ENCODE results near the gene RBM19. TPM values are rescaled to one million over a fixed set of nuclear protein-coding genes. Genes with fewer than 3 reads are reported as not detected.

Gene RBM19
- total and polyA plus RNA-seq, 2 donors (not counting 1 experiment from before 2014, with no cell fraction given) = 10.5 to 16.5 TPM

DNA sequence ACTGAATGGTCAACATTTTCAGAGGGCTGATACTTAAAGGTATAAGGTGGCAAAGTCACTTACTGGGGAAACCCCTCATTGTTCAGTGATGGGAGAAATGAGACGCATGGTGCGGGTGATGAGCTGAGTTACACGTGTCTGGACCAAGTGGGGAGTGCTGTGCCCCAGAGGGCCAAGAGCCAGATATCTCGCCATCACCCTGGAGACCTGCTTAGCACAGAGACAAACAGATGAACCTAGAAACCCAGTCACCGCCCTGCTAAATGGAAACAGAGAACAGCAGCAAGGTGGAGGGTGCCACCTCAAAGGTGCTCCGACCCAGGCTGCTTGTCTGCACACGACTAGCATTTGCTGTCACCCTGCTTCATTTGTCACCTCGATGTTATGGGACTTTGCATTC, 92.4 kb downstream of the RBM19 start:
- H3K27ac ChIP-seq (ENCODE audit: insufficient read depth, low read length) = no peak overlapping the region
- TF ChIP-seq EZH2 (IDR thresholded peaks at IDR 0.05; ENCODE audit: low read length, missing control alignments) (no peak), CTCF (conservative IDR thresholded peaks at IDR 0.05 in 1 of 2, IDR thresholded peaks at IDR 0.05 in 1 of 2; ENCODE audit: low read depth in 1 of 2, low read length in 2 of 2) (no peak)
- H3K9me3 ChIP-seq (ENCODE audit: control insufficient read depth, insufficient read depth, low read depth, low read length) = no peaks in the 10 kb centered on the region
- H3K36me3 ChIP-seq (ENCODE audit: control insufficient read depth, insufficient read depth, low read length) = no peaks in the 10 kb centered on the region
- DNase-seq (ENCODE audit: low read depth in 2 of 2) = no peak
- no peaks in the 10 kb centered on the region for H3K27me3 ChIP-seq (ENCODE audit: control insufficient read depth, insufficient read depth, low read length)
- no peak overlapping the region for H3K4me3 ChIP-seq (replicated peaks in 1 of 4; ENCODE audit: control extremely low read depth in 1 of 4, insufficient read depth in 1 of 4, low read depth in 3 of 4, low read length in 4 of 4)
- no peaks in the 10 kb centered on the region for H4K20me1 ChIP-seq (ENCODE audit: control insufficient read depth, extremely low read depth, insufficient read depth, low read length)
- no peaks in the 10 kb centered on the region for H3K4me1 ChIP-seq (ENCODE audit: control insufficient read depth, extremely low read depth, insufficient read depth, low read length)
- no peaks in the 10 kb centered on the region for H3K79me2 ChIP-seq (ENCODE audit: control insufficient read depth, insufficient read depth, low read length)
- no peak overlapping the region for H3K9ac ChIP-seq (ENCODE audit: insufficient read depth, low read length)
- no peak overlapping the region for H2AFZ ChIP-seq (ENCODE audit: low read length)
- no peak overlapping the region for H3K4me2 ChIP-seq (ENCODE audit: extremely low read depth, insufficient read depth, low read length)

GRCh38 chr12:113870890-113871289, 95.2 kb downstream of the RBM19 start:
- H4K20me1 ChIP-seq (ENCODE audit: control insufficient read depth, extremely low read depth, insufficient read depth, low read length) = no peaks in the 10 kb centered on the region
- no peaks in the 10 kb centered on the region for H3K36me3 ChIP-seq (ENCODE audit: control insufficient read depth, insufficient read depth, low read length)
- H3K9ac ChIP-seq (ENCODE audit: insufficient read depth, low read length) = no peak overlapping the region
- DNase-seq (ENCODE audit: low read depth in 2 of 2) = no peak
- no peak overlapping the region for H2AFZ ChIP-seq (ENCODE audit: low read length)
- H3K79me2 ChIP-seq (ENCODE audit: control insufficient read depth, insufficient read depth, low read length) = no peaks in the 10 kb centered on the region
- H3K4me2 ChIP-seq (ENCODE audit: extremely low read depth, insufficient read depth, low read length) = no peak overlapping the region
- no peaks in the 10 kb centered on the region for H3K4me1 ChIP-seq (ENCODE audit: control insufficient read depth, extremely low read depth, insufficient read depth, low read length)
- H3K27ac ChIP-seq (ENCODE audit: insufficient read depth, low read length) = no peak overlapping the region
- H3K9me3 ChIP-seq (ENCODE audit: control insufficient read depth, insufficient read depth, low read depth, low read length) = no peaks in the 10 kb centered on the region
- H3K27me3 ChIP-seq (ENCODE audit: control insufficient read depth, insufficient read depth, low read length) = no peaks in the 10 kb centered on the region
- no peak for TF ChIP-seq EZH2 (IDR thresholded peaks at IDR 0.05; ENCODE audit: low read length, missing control alignments)
- TF ChIP-seq CTCF (conservative IDR thresholded peaks at IDR 0.05 in 1 of 2, IDR thresholded peaks at IDR 0.05 in 1 of 2; ENCODE audit: low read depth in 1 of 2, low read length in 2 of 2) = no peak
- H3K4me3 ChIP-seq (replicated peaks in 1 of 4; ENCODE audit: control extremely low read depth in 1 of 4, insufficient read depth in 1 of 4, low read depth in 3 of 4, low read length in 4 of 4) = no peak overlapping the region

DNA sequence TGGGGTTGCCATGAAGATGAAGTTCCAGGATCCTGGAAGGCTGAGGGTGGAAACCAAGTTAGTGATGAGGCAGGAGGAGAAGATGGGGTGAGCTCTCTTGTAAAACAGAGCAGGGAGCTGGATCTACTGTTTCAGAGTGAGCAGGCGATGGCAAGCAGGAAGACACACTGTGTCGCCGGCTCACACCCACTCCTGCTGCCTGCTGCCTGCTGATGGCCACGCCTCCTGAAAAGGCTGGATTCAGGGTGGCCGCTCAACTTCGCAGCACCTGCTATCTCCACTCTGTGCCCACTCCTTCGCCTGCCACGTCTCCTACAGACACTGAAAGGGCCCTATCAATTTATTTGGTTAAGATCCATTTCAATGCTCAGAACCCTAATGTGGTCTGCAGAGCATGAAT, 96.1 kb downstream of the RBM19 start:
- no peak for DNase-seq (ENCODE audit: low read depth in 2 of 2)

More for the DNA sequence above, 96.1 kb downstream of the RBM19 start:
- H3K9ac ChIP-seq (ENCODE audit: insufficient read depth, low read length) = no peak overlapping the region
- H3K4me2 ChIP-seq (ENCODE audit: extremely low read depth, insufficient read depth, low read length) = no peak overlapping the region
- H3K9me3 ChIP-seq (ENCODE audit: control insufficient read depth, insufficient read depth, low read depth, low read length) = no peaks in the 10 kb centered on the region
- H3K27ac ChIP-seq (ENCODE audit: insufficient read depth, low read length) = no peak overlapping the region
- no peaks in the 10 kb centered on the region for H4K20me1 ChIP-seq (ENCODE audit: control insufficient read depth, extremely low read depth, insufficient read depth, low read length)
- H2AFZ ChIP-seq (ENCODE audit: low read length) = no peak overlapping the region
- no peak overlapping the region for H3K4me3 ChIP-seq (replicated peaks in 1 of 4; ENCODE audit: control extremely low read depth in 1 of 4, insufficient read depth in 1 of 4, low read depth in 3 of 4, low read length in 4 of 4)
- no peaks in the 10 kb centered on the region for H3K36me3 ChIP-seq (ENCODE audit: control insufficient read depth, insufficient read depth, low read length)
- H3K27me3 ChIP-seq (ENCODE audit: control insufficient read depth, insufficient read depth, low read length) = no peaks in the 10 kb centered on the region
- TF ChIP-seq EZH2 (IDR thresholded peaks at IDR 0.05; ENCODE audit: low read length, missing control alignments) = no peak
- TF ChIP-seq CTCF (conservative IDR thresholded peaks at IDR 0.05 in 1 of 2, IDR thresholded peaks at IDR 0.05 in 1 of 2; ENCODE audit: low read depth in 1 of 2, low read length in 2 of 2) = no peak
- H3K79me2 ChIP-seq (ENCODE audit: control insufficient read depth, insufficient read depth, low read length) = no peaks in the 10 kb centered on the region
- no peaks in the 10 kb centered on the region for H3K4me1 ChIP-seq (ENCODE audit: control insufficient read depth, extremely low read depth, insufficient read depth, low read length)
